Activated CD4-positive, alpha-beta T cell treated with anti-CD3 and anti-CD28 coated beads, Interleukin-10, Interleukin-2, amounts not matched to agents 100 ng/mL and 50 ng/mL, durations not matched to agents 16 hours and 8 hours (primary cell): ENCODE measurements around the gene KIF19.
A peak's percentile ranks its signal among the peaks of the same experiment; 100 is the strongest.
"Not testable (repeated sequence)": the region's sequence is repeated elsewhere in the genome, so short reads cannot be mapped to it uniquely, and the experiment has no call there.

ENCODE experiments used
- DNase-seq: peaks from one replicate; pipeline ENCODE4 v3.0.0-alpha.2; 2020

Gene KIF19, protein sequence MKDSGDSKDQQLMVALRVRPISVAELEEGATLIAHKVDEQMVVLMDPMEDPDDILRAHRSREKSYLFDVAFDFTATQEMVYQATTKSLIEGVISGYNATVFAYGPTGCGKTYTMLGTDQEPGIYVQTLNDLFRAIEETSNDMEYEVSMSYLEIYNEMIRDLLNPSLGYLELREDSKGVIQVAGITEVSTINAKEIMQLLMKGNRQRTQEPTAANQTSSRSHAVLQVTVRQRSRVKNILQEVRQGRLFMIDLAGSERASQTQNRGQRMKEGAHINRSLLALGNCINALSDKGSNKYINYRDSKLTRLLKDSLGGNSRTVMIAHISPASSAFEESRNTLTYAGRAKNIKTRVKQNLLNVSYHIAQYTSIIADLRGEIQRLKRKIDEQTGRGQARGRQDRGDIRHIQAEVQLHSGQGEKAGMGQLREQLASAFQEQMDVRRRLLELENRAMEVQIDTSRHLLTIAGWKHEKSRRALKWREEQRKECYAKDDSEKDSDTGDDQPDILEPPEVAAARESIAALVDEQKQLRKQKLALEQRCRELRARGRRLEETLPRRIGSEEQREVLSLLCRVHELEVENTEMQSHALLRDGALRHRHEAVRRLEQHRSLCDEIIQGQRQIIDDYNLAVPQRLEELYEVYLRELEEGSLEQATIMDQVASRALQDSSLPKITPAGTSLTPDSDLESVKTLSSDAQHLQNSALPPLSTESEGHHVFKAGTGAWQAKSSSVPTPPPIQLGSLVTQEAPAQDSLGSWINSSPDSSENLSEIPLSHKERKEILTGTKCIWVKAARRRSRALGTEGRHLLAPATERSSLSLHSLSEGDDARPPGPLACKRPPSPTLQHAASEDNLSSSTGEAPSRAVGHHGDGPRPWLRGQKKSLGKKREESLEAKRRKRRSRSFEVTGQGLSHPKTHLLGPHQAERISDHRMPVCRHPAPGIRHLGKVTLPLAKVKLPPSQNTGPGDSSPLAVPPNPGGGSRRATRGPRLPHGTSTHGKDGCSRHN

GRCh38 chr17:74325743-74326379 is at the start of gene KIF19:
Gene KIF19, plus strand, starts transcription at chr17:74326226. Its CDS starts 124 bp downstream, at chr17:74326350.
- DNase-seq: peak; percentile 62

- DNase-seq: no peak
These were observed 49.5 kb upstream of the KIF19 start for GRCh38 chr17:74276541-74277009.

DNA sequence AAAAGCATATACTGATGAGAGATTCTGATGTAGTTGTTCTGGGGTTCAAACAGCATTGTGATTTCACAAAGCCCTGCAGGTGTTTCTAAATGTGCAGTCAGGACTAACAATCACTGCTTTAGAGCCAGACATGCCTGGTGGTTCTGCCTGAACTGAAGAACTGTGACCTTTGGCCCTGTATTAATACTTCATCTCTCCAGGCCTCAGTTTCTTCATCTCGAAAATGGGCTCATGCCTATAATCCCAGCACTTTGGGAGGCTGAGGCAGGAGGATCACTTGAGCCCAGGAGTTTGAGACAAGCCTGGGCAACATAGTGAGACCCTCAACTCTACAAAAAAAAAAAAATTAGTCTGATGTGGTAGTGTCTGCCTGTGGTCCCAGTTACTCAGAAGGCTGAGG is 48.1 kb upstream of the KIF19 start:
- no peak for DNase-seq

- not testable (repeated sequence) for DNase-seq
These were observed 46.4 kb upstream of the KIF19 start for GRCh38 chr17:74279617-74280016.

DNA sequence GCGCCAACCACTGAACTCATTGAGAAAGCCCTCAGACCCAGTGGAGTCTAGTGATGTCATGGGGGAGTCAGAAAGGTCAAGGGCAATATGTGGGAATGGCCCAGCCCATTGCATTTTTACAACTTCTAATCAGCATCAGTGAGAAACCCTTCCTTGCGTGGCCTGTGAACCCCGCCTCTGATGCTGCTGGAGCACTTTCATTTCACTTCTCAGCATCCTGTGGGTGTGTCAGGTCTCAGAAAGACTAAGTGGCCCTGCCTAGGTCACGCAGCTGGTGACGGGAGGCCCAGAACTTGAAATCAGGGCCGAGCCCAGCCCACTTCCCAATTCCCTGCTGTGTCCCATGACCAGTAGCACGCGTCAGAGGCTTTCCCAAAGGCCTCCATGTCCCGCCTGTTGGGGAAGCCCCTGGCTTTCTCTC is 45.9 kb upstream of the KIF19 start:
- peak; percentile 79 for DNase-seq

DNA sequence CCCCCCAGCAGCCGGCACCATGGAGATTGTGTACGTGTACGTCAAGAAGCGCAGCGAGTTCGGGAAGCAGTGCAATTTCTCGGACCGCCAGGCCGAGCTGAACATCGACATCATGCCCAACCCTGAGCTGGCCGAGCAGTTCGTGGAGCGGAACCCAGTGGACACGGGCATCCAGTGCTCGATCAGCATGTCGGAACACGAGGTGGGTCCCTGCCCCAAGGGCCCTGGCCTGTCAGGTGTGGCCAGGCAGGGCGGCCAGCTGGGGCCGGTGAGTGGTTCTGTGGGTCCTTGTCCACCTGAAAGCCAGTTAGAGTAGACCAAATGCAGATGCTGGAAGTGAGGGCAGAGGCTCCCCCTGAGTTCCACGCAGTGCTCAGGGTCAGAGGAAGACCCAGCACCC is 44.2 kb upstream of the KIF19 start:
- DNase-seq: no peak

DNA sequence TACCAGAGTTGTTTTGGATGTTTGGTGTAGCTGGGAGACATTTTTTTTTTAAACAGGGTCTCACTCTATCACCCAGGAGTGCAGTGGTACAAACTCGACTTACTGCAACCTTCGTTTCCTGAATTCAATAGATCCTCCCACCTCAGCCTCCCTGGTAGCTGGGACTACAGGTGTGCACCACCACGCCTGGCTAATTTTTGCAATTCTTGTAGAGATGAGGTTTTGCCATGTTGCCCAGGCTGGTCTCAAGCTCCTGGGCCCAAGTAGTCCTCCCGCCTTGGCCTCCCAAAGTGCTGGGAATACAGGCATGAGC is 43.8 kb upstream of the KIF19 start:
- not testable (repeated sequence) for DNase-seq

GRCh38 chr17:74282587-74283370 is 43.2 kb upstream of the KIF19 start:
- peak; percentile 79 for DNase-seq

DNA sequence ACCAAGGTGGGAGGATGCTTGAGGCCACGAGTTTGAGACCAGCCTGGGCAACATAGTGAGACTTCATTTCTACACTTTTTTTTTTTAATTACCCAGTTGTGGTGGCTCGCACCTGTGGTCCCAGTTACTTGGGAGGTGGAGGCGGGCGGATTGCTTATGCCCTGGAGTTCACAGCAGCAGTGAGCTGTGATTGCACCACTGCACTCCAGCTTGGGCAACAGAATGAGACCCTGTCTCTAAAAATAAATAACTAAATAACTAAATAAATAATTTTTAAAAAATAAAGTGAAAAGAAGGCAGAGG is 42.7 kb upstream of the KIF19 start:
- no peak for DNase-seq

DNA sequence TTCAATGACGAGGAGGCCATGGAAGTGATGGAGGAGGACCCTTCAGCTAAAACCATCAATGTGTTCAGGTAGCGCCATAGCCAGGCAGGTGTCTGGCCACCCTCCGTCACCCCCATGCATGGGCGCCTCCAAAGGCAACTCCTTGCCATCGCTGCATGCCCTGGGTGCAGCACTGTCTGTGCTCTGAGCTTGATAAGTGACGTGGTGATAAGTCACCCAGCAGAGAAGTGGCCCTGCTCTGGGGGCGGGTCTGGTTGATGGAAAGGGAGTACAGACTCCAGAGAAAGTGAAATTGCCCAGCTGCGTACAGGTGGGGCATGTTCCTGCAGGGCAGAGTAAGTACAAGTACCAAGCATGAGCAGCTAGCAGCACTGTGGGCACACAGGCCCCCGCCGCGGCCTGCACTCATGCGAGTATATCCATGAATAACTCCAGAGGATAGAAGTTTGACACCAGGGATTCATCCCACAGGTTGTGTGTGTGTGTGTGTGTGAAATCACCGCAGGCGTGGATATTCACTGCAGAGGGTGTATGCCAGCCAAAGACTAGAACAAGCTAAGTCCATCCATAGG is 38.9 kb upstream of the KIF19 start:
- DNase-seq: no peak

GRCh38 chr17:74288785-74289184 is 37.2 kb upstream of the KIF19 start:
- peak; percentile 72 for DNase-seq

DNA sequence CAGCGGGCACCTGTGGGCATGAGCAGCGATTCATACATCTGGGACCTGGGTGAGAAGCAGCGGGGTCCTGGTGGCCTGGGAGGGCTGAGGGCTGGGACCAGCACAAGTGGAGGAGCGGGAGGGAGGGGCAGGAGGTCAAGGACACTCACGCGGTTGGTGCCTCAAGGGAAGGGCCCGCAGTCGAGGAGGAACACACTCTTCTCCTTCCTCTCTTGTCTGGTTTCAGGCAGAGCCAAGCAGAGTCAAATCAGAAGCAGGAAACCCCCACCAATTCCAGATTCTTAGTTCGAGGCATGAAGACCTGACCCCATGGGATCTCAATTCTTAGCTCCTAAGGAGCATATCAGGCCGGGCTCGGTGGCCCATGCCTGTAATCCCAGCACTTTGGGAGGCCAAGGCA is 36.3 kb upstream of the KIF19 start:
- DNase-seq: no peak

- DNase-seq: no peak
These were observed 35.7 kb upstream of the KIF19 start for GRCh38 chr17:74290340-74290739.

DNA sequence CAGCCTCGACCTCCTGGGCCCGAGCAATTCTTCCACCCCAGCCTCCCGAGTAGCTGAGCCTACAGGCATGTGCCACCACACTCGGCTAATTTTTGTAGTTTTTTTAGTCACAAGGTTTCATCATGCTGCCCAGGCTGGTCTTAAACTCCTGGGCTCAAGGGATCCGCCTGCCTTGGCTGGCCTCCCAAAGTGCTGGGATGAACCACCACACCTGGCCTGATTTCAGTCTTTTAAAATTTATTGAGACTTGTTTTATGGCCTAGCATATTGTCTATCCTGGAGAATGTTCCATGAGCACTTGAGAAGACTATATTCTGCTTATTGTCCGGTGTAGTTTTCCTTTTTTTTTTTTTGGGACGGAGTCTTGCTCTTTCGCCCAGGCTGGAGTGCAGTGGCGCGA is 33.5 kb upstream of the KIF19 start:
- no peak for DNase-seq

- DNase-seq: no peak
These were observed 30.1 kb upstream of the KIF19 start for GRCh38 chr17:74295625-74296547.

GRCh38 chr17:74296548-74296936 is 29.5 kb upstream of the KIF19 start:
- DNase-seq: peak; percentile 64

GRCh38 chr17:74297941-74298340 is 28.1 kb upstream of the KIF19 start:
- peak; percentile 87 for DNase-seq

GRCh38 chr17:74298778-74299177 is 27.2 kb upstream of the KIF19 start:
- DNase-seq: no peak

DNA sequence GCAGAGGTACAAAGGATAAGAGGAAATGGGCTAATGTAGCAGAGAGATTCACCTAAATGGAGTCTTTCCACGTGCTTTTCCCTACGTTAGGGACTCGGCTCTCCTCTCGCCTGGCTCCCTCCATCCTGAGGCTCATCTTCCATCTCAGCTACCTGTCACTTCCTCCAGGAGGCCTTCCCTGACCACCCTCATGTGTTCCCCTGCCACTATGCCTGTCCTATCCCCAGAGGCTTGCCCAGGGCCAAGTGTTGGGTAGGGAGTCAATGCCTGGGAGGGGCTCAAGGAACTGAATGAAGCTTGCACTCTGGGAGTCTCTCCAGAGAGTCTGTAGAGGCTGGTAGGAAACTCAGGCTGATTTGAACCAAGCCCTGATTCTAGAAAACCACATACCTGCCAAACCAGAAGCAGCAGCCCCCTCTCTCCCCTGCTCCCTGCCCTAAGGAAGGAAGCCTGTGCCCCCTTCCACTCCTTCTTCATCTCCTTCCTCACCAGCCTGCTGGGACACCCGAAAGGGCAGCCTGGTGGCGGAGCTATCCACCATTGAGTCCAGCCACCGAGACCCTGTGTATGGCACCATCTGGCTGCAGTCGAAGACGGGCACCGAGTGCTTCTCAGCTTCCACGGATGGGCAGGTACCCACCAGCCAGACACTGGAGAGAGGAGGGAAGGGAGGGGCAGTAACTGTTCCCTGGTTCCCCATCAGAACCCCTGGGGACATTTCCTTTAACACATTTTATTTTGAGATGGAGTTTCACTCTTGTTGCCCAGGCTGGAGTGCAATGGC is 26.6 kb upstream of the KIF19 start:
- no peak for DNase-seq

GRCh38 chr17:74303305-74303704 is 22.7 kb upstream of the KIF19 start:
- DNase-seq: no peak
